GM12873 (cell line): ENCODE data around the gene ETF1.

Experiments
- CTCF ChIP-seq: IDR thresholded peaks from 2 replicates; pipeline ENCODE4 v1.5.1; 2012; ENCODE audit warnings: low read depth, mild to moderate bottlenecking, moderate library complexity, low read length, control low read depth; ENCODE audit not compliant: insufficient read depth; ENCODE audit errors: missing control alignments

Gene ETF1

DNA sequence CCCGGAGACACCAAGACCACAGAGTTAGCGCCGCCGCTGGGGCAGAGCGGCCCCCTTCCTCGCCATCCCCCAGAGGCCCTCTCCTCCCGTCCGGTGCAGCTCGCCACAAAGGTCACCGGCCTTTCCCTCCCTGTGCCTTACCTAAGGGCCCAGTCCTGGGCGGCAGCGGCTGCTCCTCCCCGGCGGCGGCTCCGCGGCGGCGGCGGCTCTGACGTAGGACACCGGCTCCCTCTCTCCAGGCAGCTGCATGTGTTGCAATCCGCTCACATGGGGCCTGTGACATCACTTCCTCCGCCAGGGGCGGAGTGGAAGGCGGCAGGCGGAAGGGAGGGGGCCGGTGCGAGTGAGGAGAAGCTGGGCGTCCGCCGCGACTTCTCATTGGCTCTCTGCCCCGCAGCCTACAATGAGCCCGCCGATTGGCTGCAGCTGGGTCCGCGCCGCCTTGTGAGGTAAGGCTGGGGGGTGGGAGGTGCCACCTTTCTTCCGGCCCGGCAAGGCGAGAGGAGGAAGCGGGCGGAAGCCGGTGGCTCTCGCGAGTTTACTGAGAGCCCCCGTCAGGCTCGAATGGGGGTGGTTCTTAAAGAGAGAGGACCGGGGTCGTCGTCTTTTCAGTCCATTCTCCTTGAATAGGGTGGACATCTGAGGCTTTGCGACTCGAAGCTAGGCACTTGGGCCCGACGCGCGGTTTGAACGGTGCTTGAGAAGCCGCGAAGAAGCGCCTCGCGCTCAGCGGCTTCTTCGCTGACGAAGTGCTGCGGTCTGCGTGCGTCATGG lies at the start of gene ETF1:
TSS of gene ETF1 (minus strand) at position 281 of the 774 bp plus-strand sequence. CDS start 318 bp downstream, outside the sequence.
- no peak for TF ChIP-seq CTCF

GRCh38 chr5:138588013-138588788 lies 45.2 kb upstream of the ETF1 start:
- TF ChIP-seq CTCF, result no peak

- TF ChIP-seq CTCF, result no peak
Measured at GRCh38 chr5:138585157-138585556, 42.1 kb upstream of the ETF1 start.

- no peak for TF ChIP-seq CTCF
Measured at GRCh38 chr5:138583984-138584637, 41.1 kb upstream of the ETF1 start.

DNA sequence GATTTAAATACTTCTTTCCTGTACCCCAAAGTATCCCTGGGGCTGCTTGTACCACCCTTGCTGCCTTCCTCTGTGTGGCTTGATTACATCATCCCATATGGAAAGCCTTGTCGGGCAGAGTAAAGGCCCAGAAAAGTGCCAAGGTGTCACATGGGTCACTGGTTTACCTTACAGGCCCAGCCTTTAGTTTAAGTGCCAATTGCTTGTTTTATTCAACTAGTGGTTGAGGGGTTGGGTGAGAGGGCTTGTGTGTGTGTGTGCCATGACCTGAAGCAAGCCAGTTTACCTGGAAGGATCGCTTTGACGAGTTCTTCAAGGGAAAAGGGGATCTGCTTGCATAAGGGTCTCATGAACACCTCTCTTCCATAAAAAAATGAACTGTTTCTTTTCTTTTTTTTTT lies 39.9 kb upstream of the ETF1 start:
- TF ChIP-seq CTCF, result no peak

- no peak for TF ChIP-seq CTCF
Measured at GRCh38 chr5:138580777-138581176, 37.7 kb upstream of the ETF1 start.

DNA sequence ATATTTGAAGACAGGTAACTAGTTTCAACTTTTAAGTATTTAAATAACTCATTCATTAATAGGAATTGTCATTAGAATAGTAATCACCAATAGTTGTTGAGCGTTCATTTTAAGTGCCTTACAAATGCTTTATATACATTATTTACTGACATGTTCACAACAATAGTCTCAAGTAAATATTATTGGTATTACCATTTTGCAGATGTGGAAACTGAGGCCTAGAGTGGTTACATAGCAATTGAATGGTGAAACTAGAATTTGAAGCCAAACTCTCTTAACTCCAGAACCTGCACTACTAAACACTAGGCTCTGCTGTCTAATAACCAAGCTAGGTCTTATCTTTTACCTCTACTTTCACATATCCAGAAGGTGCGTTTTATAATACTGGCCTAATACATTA lies 37.0 kb upstream of the ETF1 start:
- no peak for TF ChIP-seq CTCF
